A549 (cell line): ENCODE results near the gene TEX51. TPM values are rescaled to one million over a fixed set of nuclear protein-coding genes. Genes with fewer than 3 reads are reported as not detected.

Experiments used
- ATAC-seq, 2 experiments: fragments of 200-7000 bp in 1 of 2; fragments of >200 bp in 1 of 2; cut with Nextera tagmentation in 1 of 2; cut with Tn5 transposase in 1 of 2; 3 replicates each; pipeline versions ENCODE4 v1.8.0 to v1.9.1; 2018 to 2020; ENCODE audit warnings: mild to moderate bottlenecking in 1 of 2, moderate library complexity in 1 of 2
- CTCF ChIA-PET: fragments of 300-600 bp; sonication (Branson Sonifier 250); formaldehyde crosslinking; extraction: SDS; loops from one replicate; lab custom pipeline; 2021; ENCODE audit warnings: antibody characterized with exemption, inconsistent platforms; lab: Yijun Ruan, JAX
- POLR2A ChIA-PET: fragments of 350-600 bp; formaldehyde crosslinking; extraction: SDS; loops from one replicate; lab custom pipeline; 2021; ENCODE audit warnings: antibody characterized with exemption, inconsistent platforms; lab: Yijun Ruan, JAX
- DNase-seq, 2 experiments: peaks; one replicate each; pipeline versions ENCODE4 v3.0.0 to v3.0.0-alpha.2; 2011 to 2016; ENCODE audit warnings: low read depth in 1 of 2, low spot score in 1 of 2
- FAIRE-seq: peaks from 2 replicates; lab custom pipeline; 2011; peaks lifted over from hg19 to GRCh38; lab: Jason Lieb, UNC
- H3K27ac ChIP-seq, 2 experiments: fragments of >200 bp; sonication (Bioruptor Twin); formaldehyde crosslinking; 3 replicates each; pipeline ENCODE4 v1.5.1; 2016 to 2017
- H3K4me1 ChIP-seq: fragments of >200 bp; sonication (Bioruptor Twin); formaldehyde crosslinking; 3 replicates; pipeline ENCODE4 v1.6.1; 2016
- H3K4me2 ChIP-seq: fragments of >200 bp; sonication (Bioruptor Twin); formaldehyde crosslinking; 3 replicates; pipeline ENCODE4 v1.6.1; 2016
- H3K4me3 ChIP-seq: fragments of >200 bp; sonication (Bioruptor Twin); formaldehyde crosslinking; 3 replicates; pipeline ENCODE4 v1.5.1; 2016
- H3K9me3 ChIP-seq: fragments of >200 bp; sonication (Bioruptor Twin); formaldehyde crosslinking; 3 replicates; pipeline ENCODE4 v1.6.1; 2016
- CBX8 ChIP-seq: fragments of 200-600 bp; sonication (generic); IDR thresholded peaks from 2 replicates; pipeline ENCODE4 v1.6.1; 2016
- CHD2 ChIP-seq: fragments of 150-350 bp; IDR thresholded peaks from 2 replicates; pipeline ENCODE4 v1.6.1; 2014; ENCODE audit warnings: low read length; ENCODE audit not compliant: partially characterized antibody
- CTCF ChIP-seq: fragments of >200 bp; sonication (Bioruptor Twin); formaldehyde crosslinking; IDR thresholded peaks from 3 replicates; pipeline ENCODE4 v1.5.1; 2016
- EHF ChIP-seq: fragments of 250-450 bp; sonication (Bioruptor Pico); IDR thresholded peaks from 2 replicates; pipeline ENCODE4 v1.5.0; 2020; ENCODE audit warnings: mild to moderate bottlenecking
- EHMT2 ChIP-seq: fragments of 200-600 bp; sonication (generic); IDR thresholded peaks from 2 replicates; pipeline ENCODE4 v1.6.1; 2016; ENCODE audit warnings: antibody characterized with exemption, low read depth, mild to moderate bottlenecking, moderate library complexity
- EP300 ChIP-seq, 2 experiments: fragments of >200 bp; sonication (Bioruptor Twin); formaldehyde crosslinking; IDR thresholded peaks; 2 replicates in 1 of 2; 3 replicates in 1 of 2; pipeline ENCODE4 v1.6.1; 2016 to 2017
- FOSB ChIP-seq: fragments of 250-450 bp; sonication (Bioruptor Pico); IDR thresholded peaks from 2 replicates; pipeline ENCODE4 v1.5.0; 2020; ENCODE audit warnings: mild to moderate bottlenecking, moderate library complexity
- FOXS1 ChIP-seq: fragments of 250-450 bp; sonication (Bioruptor Pico); IDR thresholded peaks from 2 replicates; pipeline ENCODE4 v1.5.0; 2020; ENCODE audit warnings: mild to moderate bottlenecking, moderate library complexity
- GATA3 ChIP-seq: IDR thresholded peaks from 2 replicates; pipeline ENCODE4 v1.6.1; 2012; ENCODE audit warnings: borderline replicate concordance
- HDAC2 ChIP-seq: fragments of 200-600 bp; sonication (generic); IDR thresholded peaks from 2 replicates; pipeline ENCODE4 v1.6.1; 2016
- HEYL ChIP-seq: fragments of 250-450 bp; sonication (Bioruptor Pico); IDR thresholded peaks from 2 replicates; pipeline ENCODE4 v1.8.0; 2021; ENCODE audit warnings: mild to moderate bottlenecking, moderate library complexity
- HOXA7 ChIP-seq: fragments of 250-450 bp; sonication (Bioruptor Pico); IDR thresholded peaks from 2 replicates; pipeline ENCODE4 v1.5.0; 2020; ENCODE audit warnings: mild to moderate bottlenecking, moderate library complexity
- JUNB ChIP-seq: fragments of >200 bp; sonication (Bioruptor Twin); formaldehyde crosslinking; IDR thresholded peaks from 2 replicates; pipeline ENCODE4 v1.6.1; 2016
- KDM1A ChIP-seq: fragments of 200-600 bp; sonication (generic); IDR thresholded peaks from 2 replicates; pipeline ENCODE4 v1.6.1; 2016; ENCODE audit warnings: low read depth, mild to moderate bottlenecking
- MAFK ChIP-seq: fragments of 450-650 bp; IDR thresholded peaks from 2 replicates; pipeline ENCODE4 v1.6.1; 2014; ENCODE audit not compliant: partially characterized antibody
- MAZ ChIP-seq: fragments of 150-350 bp; IDR thresholded peaks from 2 replicates; pipeline ENCODE4 v1.6.1; 2014; ENCODE audit warnings: antibody characterized with exemption, low read depth, low read length, borderline replicate concordance
- NFE2L2 ChIP-seq: fragments of 150-350 bp; conservative IDR thresholded peaks from 2 replicates; pipeline ENCODE4 v1.6.1; 2014; ENCODE audit warnings: low read length
- RAD21 ChIP-seq, 2 experiments: fragments of >200 bp in 1 of 2; sonication (Bioruptor Twin) in 1 of 2; formaldehyde crosslinking in 1 of 2; IDR thresholded peaks in 1 of 2; conservative IDR thresholded peaks in 1 of 2; 2 replicates in 1 of 2; 3 replicates in 1 of 2; pipeline ENCODE4 v1.6.1; 2012 to 2018; ENCODE audit warnings: inconsistent platforms in 1 of 2
- RNF2 ChIP-seq: fragments of 200-600 bp; sonication (generic); IDR thresholded peaks from 2 replicates; pipeline ENCODE4 v1.6.1; 2016; ENCODE audit warnings: low read depth, mild to moderate bottlenecking, antibody characterized with exemption, moderate library complexity, borderline replicate concordance
- SREBF2 ChIP-seq: fragments of 450-650 bp; IDR thresholded peaks from 2 replicates; pipeline ENCODE4 v1.6.1; 2014; ENCODE audit warnings: mild to moderate bottlenecking, moderate library complexity
- ZC3H11A ChIP-seq: fragments of 450-650 bp; IDR thresholded peaks from 2 replicates; pipeline ENCODE4 v1.6.1; 2014; ENCODE audit warnings: antibody characterized with exemption, mild to moderate bottlenecking
- ZFP36 ChIP-seq: fragments of 450-650 bp; IDR thresholded peaks from 2 replicates; pipeline ENCODE4 v1.6.1; 2014; ENCODE audit warnings: borderline replicate concordance; ENCODE audit not compliant: partially characterized antibody
- ZSCAN20 ChIP-seq: fragments of 250-450 bp; sonication (Bioruptor Pico); IDR thresholded peaks from 2 replicates; pipeline ENCODE4 v1.8.0; 2022; ENCODE audit warnings: mild to moderate bottlenecking, moderate library complexity
- WGBS: methylation state at CpG from one replicate; pipeline ENCODE4 v1.1.6; 2017; ENCODE audit errors: missing lambda C conversion rate; 5-methylcytosine and 5-hydroxymethylcytosine counted together
- polyA plus RNA-seq, 4 experiments: library from polyadenylated mRNA; depleted of rRNA in 3 of 4; stranded (reverse); fragments of >200 nt; fragmentation: RNase III in 1 of 4; extraction: RNeasy Plus Mini Kit Qiagen cat#74134 plus additional on column Dnase treatment in 1 of 4; gene quantifications; 2 replicates in 3 of 4; 3 replicates in 1 of 4; pipeline ENCODE4 v1.2.3, GENCODE V29; 2011 to 2017
- TF ChIP-seq, protein P1 (sequence below): IDR thresholded peaks from 2 replicates; pipeline ENCODE4 v1.6.1; 2012
- TF ChIP-seq, protein P2 (sequence below): IDR thresholded peaks from 2 replicates; pipeline ENCODE4 v1.6.1; 2012
- TF ChIP-seq, protein P3 (sequence below): IDR thresholded peaks from 2 replicates; pipeline ENCODE4 v1.6.1; 2012; ENCODE audit warnings: low read depth, borderline replicate concordance

The TEX51 gene
- polyA plus RNA-seq, 2 of the 4 experiments (the other 2 are of a cell fraction), result not detected

GRCh38 chr2:126916744-126917143, 18.1 kb downstream of the TEX51 start:
- Histone ChIP-seq H3K9me3 (no peaks in the 10 kb centered on the region), H3K27ac (no peak overlapping the region), H3K4me2 (no peak overlapping the region), H3K4me1 (no peaks in the 10 kb centered on the region), H3K4me3 (no peak overlapping the region)
- CTCF ChIA-PET, result no interaction called here
- ATAC-seq (no peak), FAIRE-seq (no peak), DNase-seq (no peak)
- POLR2A ChIA-PET, result no interaction called here
- TF ChIP-seq, protein P1, sequence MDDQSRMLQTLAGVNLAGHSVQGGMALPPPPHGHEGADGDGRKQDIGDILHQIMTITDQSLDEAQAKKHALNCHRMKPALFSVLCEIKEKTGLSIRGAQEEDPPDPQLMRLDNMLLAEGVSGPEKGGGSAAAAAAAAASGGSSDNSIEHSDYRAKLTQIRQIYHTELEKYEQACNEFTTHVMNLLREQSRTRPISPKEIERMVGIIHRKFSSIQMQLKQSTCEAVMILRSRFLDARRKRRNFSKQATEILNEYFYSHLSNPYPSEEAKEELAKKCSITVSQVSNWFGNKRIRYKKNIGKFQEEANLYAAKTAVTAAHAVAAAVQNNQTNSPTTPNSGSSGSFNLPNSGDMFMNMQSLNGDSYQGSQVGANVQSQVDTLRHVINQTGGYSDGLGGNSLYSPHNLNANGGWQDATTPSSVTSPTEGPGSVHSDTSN, result no peak
- TF ChIP-seq CHD2, result no peak
- TF ChIP-seq MAZ, result no peak
- TF ChIP-seq ZC3H11A, result no peak
- TF ChIP-seq, protein P2, sequence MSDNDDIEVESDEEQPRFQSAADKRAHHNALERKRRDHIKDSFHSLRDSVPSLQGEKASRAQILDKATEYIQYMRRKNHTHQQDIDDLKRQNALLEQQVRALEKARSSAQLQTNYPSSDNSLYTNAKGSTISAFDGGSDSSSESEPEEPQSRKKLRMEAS, result no peak
- no peak for TF ChIP-seq NFE2L2
- TF ChIP-seq ZSCAN20 (CRISPR knock-in tag), result no peak
- TF ChIP-seq, protein P3, sequence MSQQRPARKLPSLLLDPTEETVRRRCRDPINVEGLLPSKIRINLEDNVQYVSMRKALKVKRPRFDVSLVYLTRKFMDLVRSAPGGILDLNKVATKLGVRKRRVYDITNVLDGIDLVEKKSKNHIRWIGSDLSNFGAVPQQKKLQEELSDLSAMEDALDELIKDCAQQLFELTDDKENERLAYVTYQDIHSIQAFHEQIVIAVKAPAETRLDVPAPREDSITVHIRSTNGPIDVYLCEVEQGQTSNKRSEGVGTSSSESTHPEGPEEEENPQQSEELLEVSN, result no peak
- TF ChIP-seq KDM1A, result no peak
- no peak for TF ChIP-seq JUNB
- TF ChIP-seq HOXA7, result no peak
- no peak for TF ChIP-seq SREBF2
- WGBS, result 3% methylated on average over 4 of the region's 4 CpGs

DNA sequence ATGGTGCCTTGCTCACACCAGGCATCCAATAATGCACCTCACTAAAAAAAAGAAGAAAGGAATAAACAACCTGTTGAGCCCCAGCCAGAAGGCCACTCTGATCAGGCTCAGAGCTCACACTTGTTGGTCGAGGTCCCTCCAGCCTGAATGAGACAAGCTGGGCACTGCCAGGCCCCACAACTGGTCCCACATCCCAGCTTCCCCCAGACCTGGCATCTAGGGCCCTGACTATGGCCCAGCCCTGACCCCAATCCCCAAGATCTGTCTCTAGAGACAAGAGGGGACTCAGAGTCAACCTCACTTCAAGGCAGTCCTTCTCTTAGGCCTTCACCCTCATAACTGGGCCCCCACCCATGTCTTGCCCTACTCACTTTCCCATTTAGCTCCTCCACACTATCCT, 22.4 kb downstream of the TEX51 start:
- ChIA-PET POLR2A (no interaction called here), CTCF (no interaction called here)
- Histone ChIP-seq H3K9me3 (no peaks in the 10 kb centered on the region), H3K27ac (no peak overlapping the region), H3K4me2 (no peak overlapping the region), H3K4me1 (no peaks in the 10 kb centered on the region), H3K4me3 (no peak overlapping the region)
- DNase-seq, result no peak
- WGBS, result 0% methylated on average over 1 of the region's 1 CpG
- ATAC-seq, result no peak
- TF ChIP-seq FOXS1 (CRISPR knock-in tag), result no peak
- TF ChIP-seq CBX8, result no peak
- no peak for TF ChIP-seq EHMT2
- TF ChIP-seq ZFP36, result no peak
- TF ChIP-seq CTCF, result no peak
- TF ChIP-seq MAFK, result no peak
- no peak for TF ChIP-seq EP300 (IDR thresholded peaks at IDR 0.05)
- no peak for FAIRE-seq

GRCh38 chr2:126930970-126931590, 32.4 kb downstream of the TEX51 start:
- WGBS, result 0% methylated on average over 4 of the region's 5 CpGs
- DNase-seq, result no peak
- no peak for ATAC-seq
- no peak overlapping the region for H3K4me2 ChIP-seq
- no peaks in the 10 kb centered on the region; the same call in 2 of the 3 replicates for H3K9me3 ChIP-seq
- CTCF ChIA-PET, result interaction anchor here (1.0 to 1.6 kb wide), 2 partner anchors 119 to 120 kb away, joined by 3 read pairs; no protein-coding TSS in a partner anchor
- POLR2A ChIA-PET, result no interaction called here
- H3K4me1 ChIP-seq, result no peaks in the 10 kb centered on the region
- no peak overlapping the region for H3K27ac ChIP-seq
- no peak for FAIRE-seq
- no peak overlapping the region for H3K4me3 ChIP-seq
- TF ChIP-seq RAD21 (conservative IDR thresholded peaks at IDR 0.05 in 1 of 2, IDR thresholded peaks at IDR 0.05 in 1 of 2), result no peak
- no peak for TF ChIP-seq MAZ
- TF ChIP-seq EHMT2, result no peak
- TF ChIP-seq, protein P3, result no peak
- TF ChIP-seq FOSB (CRISPR knock-in tag), result no peak
- TF ChIP-seq HDAC2, result no peak
- no peak for TF ChIP-seq GATA3
- no peak for TF ChIP-seq ZFP36
- no peak for TF ChIP-seq SREBF2
- TF ChIP-seq CTCF, result no peak
- no peak for TF ChIP-seq CBX8
- TF ChIP-seq RNF2, result no peak
- no peak for TF ChIP-seq EHF
- TF ChIP-seq HEYL (CRISPR knock-in tag), result no peak
- TF ChIP-seq CHD2, result no peak
- TF ChIP-seq, protein P2, result no peak
